ENCODE measurements around the gene GNG10. TPM values are rescaled to one million over a fixed set of nuclear protein-coding genes. Genes with fewer than 3 reads are reported as not detected.
"Not testable (repeated sequence)": the region's sequence is repeated elsewhere in the genome, so short reads cannot be mapped to it uniquely, and the experiment has no call there.

Gene GNG10
- total RNA-seq (23.4 and 44.5 TPM in 2 replicates), polyA plus RNA-seq (37.7 and 59.9 TPM in 2 replicates)

- TF ChIP-seq, protein P1, sequence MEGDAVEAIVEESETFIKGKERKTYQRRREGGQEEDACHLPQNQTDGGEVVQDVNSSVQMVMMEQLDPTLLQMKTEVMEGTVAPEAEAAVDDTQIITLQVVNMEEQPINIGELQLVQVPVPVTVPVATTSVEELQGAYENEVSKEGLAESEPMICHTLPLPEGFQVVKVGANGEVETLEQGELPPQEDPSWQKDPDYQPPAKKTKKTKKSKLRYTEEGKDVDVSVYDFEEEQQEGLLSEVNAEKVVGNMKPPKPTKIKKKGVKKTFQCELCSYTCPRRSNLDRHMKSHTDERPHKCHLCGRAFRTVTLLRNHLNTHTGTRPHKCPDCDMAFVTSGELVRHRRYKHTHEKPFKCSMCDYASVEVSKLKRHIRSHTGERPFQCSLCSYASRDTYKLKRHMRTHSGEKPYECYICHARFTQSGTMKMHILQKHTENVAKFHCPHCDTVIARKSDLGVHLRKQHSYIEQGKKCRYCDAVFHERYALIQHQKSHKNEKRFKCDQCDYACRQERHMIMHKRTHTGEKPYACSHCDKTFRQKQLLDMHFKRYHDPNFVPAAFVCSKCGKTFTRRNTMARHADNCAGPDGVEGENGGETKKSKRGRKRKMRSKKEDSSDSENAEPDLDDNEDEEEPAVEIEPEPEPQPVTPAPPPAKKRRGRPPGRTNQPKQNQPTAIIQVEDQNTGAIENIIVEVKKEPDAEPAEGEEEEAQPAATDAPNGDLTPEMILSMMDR (IDR thresholded peaks at IDR 0.05; ENCODE audit: low read depth, low read length): no peak
Observed at GRCh38 chr9:111661150-111661801, at the start of gene GNG10. TSS of gene GNG10 (plus strand) at chr9:111661605. CDS start at chr9:111661635, 30 bp downstream.

DNA sequence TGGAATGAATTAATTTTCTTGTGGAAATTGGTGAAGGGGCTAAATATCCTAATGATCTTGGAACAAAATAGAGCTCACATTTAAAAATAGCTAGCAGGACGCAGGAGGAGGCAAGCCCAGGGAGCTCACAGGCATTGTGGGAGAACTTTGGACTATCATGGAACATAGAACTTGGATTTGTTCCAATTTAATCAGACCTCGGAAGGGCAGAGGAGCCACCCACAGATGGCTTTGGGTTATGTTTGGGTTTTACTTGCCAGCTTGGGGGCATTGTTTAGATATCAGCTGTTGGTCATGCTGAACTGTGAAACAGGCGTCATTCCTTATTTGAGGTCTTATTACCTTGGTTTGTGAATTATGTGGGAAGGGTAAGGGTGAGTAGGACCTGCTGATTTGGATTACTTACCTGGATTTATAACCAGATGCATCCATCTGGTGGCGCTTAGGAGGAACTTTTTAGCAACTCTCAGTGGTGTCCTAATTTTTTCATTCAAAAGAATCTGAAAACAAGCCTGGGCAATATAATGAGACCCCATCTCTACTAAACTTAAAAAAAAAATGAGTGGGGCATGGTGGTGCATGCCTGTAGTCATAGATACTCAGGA is 47.9 kb upstream of the GNG10 start:
- Histone ChIP-seq H3K27me3 (no peaks in the 10 kb centered on the region), H3K4me1 (ENCODE audit: low read depth) (no peaks in the 10 kb centered on the region), H3K9me3 (ENCODE audit: low read depth) (no peaks in the 10 kb centered on the region), H3K4me3 (no peak overlapping the region), H3K36me3 (no peaks in the 10 kb centered on the region), H3K27ac (no peak overlapping the region)
- DNase-seq (ENCODE audit: low read depth in 1 of 2, low spot score in 1 of 2): no peak
- TF ChIP-seq, protein P1 (IDR thresholded peaks at IDR 0.05; ENCODE audit: low read depth, low read length): no peak

More at GRCh38 chr9:111661150-111661801, at the start of gene GNG10:
- peak; percentile 69 to 86 for DNase-seq (ENCODE audit: low read depth in 1 of 2, low spot score in 1 of 2)
- Histone ChIP-seq H3K27ac (peak within 1 kb of the TSS; percentile 80), H3K4me1 (ENCODE audit: low read depth) (peaks cover 6% of the 10 kb centered on the region), H3K4me3 (peak within 1 kb of the TSS; percentile 85), H3K9me3 (ENCODE audit: low read depth) (no peaks in the 10 kb centered on the region), H3K36me3 (peaks cover 2% of the 10 kb centered on the region), H3K27me3 (no peaks in the 10 kb centered on the region)

DNA sequence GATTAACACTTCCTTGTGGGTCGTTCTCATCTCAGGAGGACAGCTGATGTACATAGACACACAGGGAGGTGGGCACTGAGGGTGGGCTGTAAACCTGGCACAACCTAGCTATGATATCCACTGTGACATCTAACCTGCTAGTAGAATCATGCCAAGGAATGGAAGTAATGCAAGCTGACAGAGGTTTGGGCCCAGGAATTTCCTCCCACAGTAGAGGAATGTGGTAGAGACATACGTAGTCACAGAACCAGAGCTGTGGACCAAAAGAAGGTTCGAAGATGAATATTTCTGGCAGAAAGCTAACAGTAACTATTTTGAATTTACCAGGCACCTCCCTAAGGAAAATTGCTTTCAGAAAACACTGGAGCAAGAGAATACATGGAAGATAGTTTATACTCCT is 45.5 kb upstream of the GNG10 start:
- no peaks in the 10 kb centered on the region for H3K4me1 ChIP-seq (ENCODE audit: low read depth)
- no peaks in the 10 kb centered on the region for H3K27me3 ChIP-seq
- TF ChIP-seq, protein P1 (IDR thresholded peaks at IDR 0.05; ENCODE audit: low read depth, low read length): no peak
- no peak for DNase-seq (ENCODE audit: low read depth in 1 of 2, low spot score in 1 of 2)
- no peak overlapping the region for H3K4me3 ChIP-seq
- H3K9me3 ChIP-seq (ENCODE audit: low read depth): no peaks in the 10 kb centered on the region
- no peak overlapping the region for H3K27ac ChIP-seq
- H3K36me3 ChIP-seq: no peaks in the 10 kb centered on the region

GRCh38 chr9:111617349-111617748 is 44.1 kb upstream of the GNG10 start:
- H3K4me1 ChIP-seq (ENCODE audit: low read depth); H3K9me3 ChIP-seq (ENCODE audit: low read depth); H3K36me3 ChIP-seq; DNase-seq (ENCODE audit: low read depth in 1 of 2, low spot score in 1 of 2); H3K27ac ChIP-seq; H3K27me3 ChIP-seq; H3K4me3 ChIP-seq: not testable (repeated sequence)

GRCh38 chr9:111621895-111622480 is 39.4 kb upstream of the GNG10 start:
- Histone ChIP-seq H3K27ac (no peak overlapping the region), H3K36me3 (no peaks in the 10 kb centered on the region), H3K4me1 (ENCODE audit: low read depth) (no peaks in the 10 kb centered on the region), H3K27me3 (no peaks in the 10 kb centered on the region), H3K9me3 (ENCODE audit: low read depth) (no peaks in the 10 kb centered on the region), H3K4me3 (no peak overlapping the region)
- TF ChIP-seq, protein P1 (IDR thresholded peaks at IDR 0.05; ENCODE audit: low read depth, low read length): peak; percentile 98
- peak in 1 of 2 donors; percentile 69 for DNase-seq (ENCODE audit: low read depth in 1 of 2, low spot score in 1 of 2)

DNA sequence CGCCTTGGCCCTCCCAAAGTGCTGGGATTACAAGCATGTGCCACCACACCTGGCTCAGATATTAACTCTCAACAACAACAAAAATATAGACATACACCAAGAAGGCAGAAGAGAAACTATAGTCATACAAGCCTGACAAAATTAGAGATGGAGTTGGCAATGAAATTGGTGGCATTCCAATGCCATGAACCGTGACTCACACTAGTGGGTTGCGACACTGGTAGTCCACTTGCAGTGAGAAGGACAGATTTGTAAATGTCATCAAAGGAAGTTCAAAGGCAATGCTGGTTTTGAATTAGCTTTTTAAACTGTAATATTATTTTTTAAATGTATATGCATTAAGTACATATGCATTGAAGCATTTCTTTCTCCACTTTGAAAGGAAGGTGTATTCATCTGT is 38.8 kb upstream of the GNG10 start:
- Histone ChIP-seq H3K4me3 (no peak overlapping the region), H3K9me3 (ENCODE audit: low read depth) (no peaks in the 10 kb centered on the region), H3K27ac (no peak overlapping the region), H3K4me1 (ENCODE audit: low read depth) (no peaks in the 10 kb centered on the region), H3K36me3 (no peaks in the 10 kb centered on the region), H3K27me3 (no peaks in the 10 kb centered on the region)
- TF ChIP-seq, protein P1 (IDR thresholded peaks at IDR 0.05; ENCODE audit: low read depth, low read length): no peak
- peak in 1 of 2 donors; percentile 81 for DNase-seq (ENCODE audit: low read depth in 1 of 2, low spot score in 1 of 2)

Measured in cardiac muscle cell (in vitro differentiated cells and primary cell).